ENCODE results near the gene SLC7A1. TPM values are rescaled to one million over a fixed set of nuclear protein-coding genes. Genes with fewer than 3 reads are reported as not detected.

The SLC7A1 gene
- total RNA-seq, 4 donors from 2014 or later: 72.6 to 101 (median 86.7) TPM

DNA sequence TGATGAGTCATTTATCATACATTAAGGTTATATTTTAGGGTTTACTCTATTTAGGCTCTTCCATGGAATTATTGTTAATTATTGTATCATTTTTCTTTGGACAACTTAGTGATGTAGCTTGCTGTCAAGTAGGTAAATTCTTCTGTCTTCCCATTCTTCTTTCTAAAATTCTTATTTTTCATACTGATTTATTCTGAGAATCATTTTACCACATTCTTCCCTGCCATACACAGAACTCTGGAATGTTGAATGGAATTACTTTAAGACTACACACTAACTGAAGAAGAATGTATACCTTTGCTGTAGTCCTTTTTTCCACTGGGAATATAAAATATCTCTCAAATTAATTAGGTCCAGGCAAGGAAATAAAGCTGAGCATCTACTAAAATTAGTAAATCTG, 24.5 kb upstream of the SLC7A1 start:
- TF ChIP-seq POLR2AphosphoS5 (IDR thresholded peaks at IDR 0.05) (no peak), POLR2A (IDR thresholded peaks at IDR 0.05) (no peak)
- DNase-seq (ENCODE audit: low spot score in 2 of 2): no peak
- H3K9me3 ChIP-seq: no peaks in the 10 kb centered on the region
- no peaks in the 10 kb centered on the region for H3K4me1 ChIP-seq
- no peaks in the 10 kb centered on the region for H3K36me3 ChIP-seq
- no peak overlapping the region for H3K27ac ChIP-seq
- no peaks in the 10 kb centered on the region for H3K27me3 ChIP-seq
- no peak overlapping the region for H3K4me3 ChIP-seq

DNA sequence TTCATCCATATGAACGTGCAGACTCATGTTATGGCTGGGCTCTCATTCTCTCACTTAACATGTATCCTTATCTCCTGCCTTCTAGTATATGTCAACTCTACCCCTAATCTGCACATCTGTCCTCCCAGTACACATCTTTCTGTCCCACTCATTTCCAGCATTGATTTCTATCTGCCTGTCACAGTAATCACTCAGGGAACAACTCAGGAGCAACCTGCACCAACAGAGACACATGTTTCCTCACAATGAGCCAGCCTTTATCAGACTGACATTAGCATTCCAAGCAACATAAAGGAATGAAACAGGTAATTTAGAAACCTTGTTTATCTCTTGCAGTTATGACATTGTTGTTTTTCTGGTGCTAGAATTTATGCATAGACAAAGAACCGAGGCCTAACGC, 17.6 kb upstream of the SLC7A1 start:
- TF ChIP-seq POLR2AphosphoS5 (IDR thresholded peaks at IDR 0.05): no peak
- TF ChIP-seq CTCF (IDR thresholded peaks at IDR 0.05): no peak
- TF ChIP-seq POLR2A (IDR thresholded peaks at IDR 0.05): no peak
- TF ChIP-seq EP300 (IDR thresholded peaks at IDR 0.05): no peak
- no peak overlapping the region for H3K4me3 ChIP-seq
- WGBS: 71% methylated on average over 3 of the region's 3 CpGs
- no peak overlapping the region for H3K27ac ChIP-seq
- peaks cover 5% of the 10 kb centered on the region for H3K27me3 ChIP-seq
- no peaks in the 10 kb centered on the region for H3K36me3 ChIP-seq
- no peaks in the 10 kb centered on the region for H3K9me3 ChIP-seq
- H3K4me1 ChIP-seq: no peaks in the 10 kb centered on the region
- DNase-seq (ENCODE audit: low spot score in 2 of 2): no peak

DNA sequence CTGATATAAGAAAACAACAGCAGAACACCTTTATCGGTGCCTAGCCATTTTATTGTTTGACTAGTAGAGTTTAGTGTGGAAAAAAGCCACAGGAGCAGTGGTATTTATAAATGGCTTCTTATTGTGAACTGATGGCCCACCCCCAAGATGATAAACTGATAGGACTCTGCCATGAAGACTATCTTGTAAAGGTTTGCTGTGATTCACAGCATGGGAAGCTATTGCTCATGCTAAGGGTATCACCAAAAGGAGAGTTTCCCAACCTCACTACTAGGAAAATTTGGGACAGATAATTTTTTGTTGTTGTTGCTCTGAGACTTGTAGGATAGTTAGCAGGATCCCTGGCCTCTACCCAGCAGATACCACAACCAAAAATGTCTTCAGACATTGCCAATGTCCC, 12.0 kb upstream of the SLC7A1 start:
- DNase-seq (ENCODE audit: low spot score in 2 of 2): no peak
- Histone ChIP-seq H3K27me3 (peaks cover 5% of the 10 kb centered on the region), H3K9me3 (no peaks in the 10 kb centered on the region), H3K27ac (no peak overlapping the region), H3K36me3 (no peaks in the 10 kb centered on the region), H3K4me1 (no peaks in the 10 kb centered on the region), H3K4me3 (no peak overlapping the region)
- 100% methylated on average over 1 of the region's 1 CpG for WGBS
- no peak for TF ChIP-seq POLR2A (IDR thresholded peaks at IDR 0.05)
- TF ChIP-seq POLR2AphosphoS5 (IDR thresholded peaks at IDR 0.05): no peak
- TF ChIP-seq CTCF (IDR thresholded peaks at IDR 0.05): no peak
- no peak for TF ChIP-seq EP300 (IDR thresholded peaks at IDR 0.05)

DNA sequence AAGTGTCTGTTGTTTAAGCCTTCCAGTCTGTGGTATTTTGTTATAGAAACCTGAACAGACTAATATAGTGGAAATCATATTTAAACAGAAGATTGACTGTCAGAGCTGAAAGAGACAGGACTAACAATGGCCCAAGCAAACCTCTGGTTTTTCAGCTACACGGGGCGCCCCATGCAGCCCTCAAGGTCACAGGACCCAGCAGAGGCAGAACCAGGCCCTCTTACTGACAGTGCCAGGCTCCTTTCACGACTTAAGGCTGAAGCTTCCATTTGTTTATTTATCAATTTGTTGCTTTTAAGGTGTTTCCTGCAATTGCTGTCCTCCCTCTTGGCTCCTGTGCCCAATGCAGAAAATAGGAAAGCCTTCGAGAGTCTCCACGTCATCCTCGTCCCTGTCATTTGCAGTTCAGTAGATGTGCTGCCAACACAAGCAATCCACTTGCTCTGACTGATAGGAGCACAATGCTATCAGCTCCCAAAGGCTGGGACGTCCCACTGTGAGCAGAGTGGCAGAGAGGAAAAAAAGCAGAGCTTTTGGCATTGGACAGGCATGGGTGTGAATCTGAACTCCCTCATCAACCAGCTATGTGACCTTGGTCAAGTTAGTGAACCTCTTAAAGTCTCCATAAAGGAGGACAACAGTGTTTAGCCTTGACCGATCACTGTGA, 10.5 kb upstream of the SLC7A1 start:
- no peak overlapping the region for H3K27ac ChIP-seq
- TF ChIP-seq EP300 (IDR thresholded peaks at IDR 0.05) (no peak), POLR2AphosphoS5 (IDR thresholded peaks at IDR 0.05) (no peak), CTCF (IDR thresholded peaks at IDR 0.05) (no peak), POLR2A (IDR thresholded peaks at IDR 0.05) (no peak)
- no peak overlapping the region for H3K4me3 ChIP-seq
- no peaks in the 10 kb centered on the region for H3K9me3 ChIP-seq
- DNase-seq (ENCODE audit: low spot score in 2 of 2): no peak
- 88% methylated on average over 8 of the region's 8 CpGs for WGBS
- no peaks in the 10 kb centered on the region for H3K4me1 ChIP-seq
- H3K27me3 ChIP-seq: no peaks in the 10 kb centered on the region
- no peaks in the 10 kb centered on the region for H3K36me3 ChIP-seq

DNA sequence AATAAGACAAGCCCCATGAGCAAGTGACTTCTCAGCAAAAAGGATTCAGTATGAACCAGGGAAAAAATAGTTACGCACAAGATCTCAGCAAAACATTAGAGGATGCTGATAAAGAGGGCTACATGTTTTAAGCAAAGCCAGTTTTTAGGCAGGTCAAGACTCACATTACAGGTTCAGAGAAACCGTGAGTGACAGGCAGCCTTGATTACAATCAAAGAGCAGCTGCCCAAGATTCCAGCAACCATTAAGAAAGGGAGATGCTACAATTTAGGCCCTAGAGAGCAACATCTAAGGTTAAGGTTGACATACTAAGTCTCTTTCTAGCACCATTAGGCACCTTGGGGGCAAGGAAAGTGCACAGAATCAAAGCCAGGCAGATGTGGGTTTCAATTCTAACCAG, 2.8 kb upstream of the SLC7A1 start:
- Histone ChIP-seq H3K9me3 (no peaks in the 10 kb centered on the region), H3K4me3 (no peak overlapping the region), H3K4me1 (peaks cover 20% of the 10 kb centered on the region), H3K27ac (no peak overlapping the region), H3K36me3 (no peaks in the 10 kb centered on the region), H3K27me3 (no peaks in the 10 kb centered on the region)
- DNase-seq (ENCODE audit: low spot score in 2 of 2): no peak
- 89% methylated on average over 2 of the region's 2 CpGs for WGBS
- TF ChIP-seq EP300 (IDR thresholded peaks at IDR 0.05): no peak
- TF ChIP-seq CTCF (IDR thresholded peaks at IDR 0.05): no peak
- no peak for TF ChIP-seq POLR2A (IDR thresholded peaks at IDR 0.05)
- TF ChIP-seq POLR2AphosphoS5 (IDR thresholded peaks at IDR 0.05): no peak

DNA sequence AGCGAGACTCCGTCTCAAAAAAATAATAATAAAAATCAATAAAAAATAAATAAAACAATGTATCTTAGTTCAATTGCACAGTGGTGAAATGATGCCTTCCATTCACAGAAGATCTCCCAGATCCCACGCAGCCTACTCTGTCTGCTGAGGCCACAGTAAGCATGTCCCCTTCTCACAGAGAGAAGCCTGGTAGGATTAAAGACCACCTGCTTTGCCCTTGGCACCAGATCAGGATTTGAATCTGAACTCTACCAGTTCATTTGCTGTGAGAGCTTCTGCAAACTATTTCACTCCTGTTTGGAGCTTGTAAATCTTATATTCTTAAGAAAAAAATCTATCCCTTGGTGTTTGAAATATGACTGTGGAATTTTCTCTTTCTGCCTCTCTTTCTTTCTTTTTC, 2.2 kb upstream of the SLC7A1 start:
- H3K36me3 ChIP-seq: no peaks in the 10 kb centered on the region
- TF ChIP-seq CTCF (IDR thresholded peaks at IDR 0.05) (no peak), POLR2AphosphoS5 (IDR thresholded peaks at IDR 0.05) (no peak), EP300 (IDR thresholded peaks at IDR 0.05) (no peak), POLR2A (IDR thresholded peaks at IDR 0.05) (no peak)
- 95% methylated on average over 3 of the region's 3 CpGs for WGBS
- no peak overlapping the region for H3K27ac ChIP-seq
- H3K4me1 ChIP-seq: peaks cover 26% of the 10 kb centered on the region
- no peaks in the 10 kb centered on the region for H3K27me3 ChIP-seq
- no peaks in the 10 kb centered on the region for H3K9me3 ChIP-seq
- DNase-seq (ENCODE audit: low spot score in 2 of 2): no peak
- H3K4me3 ChIP-seq: no peak overlapping the region

Measured in suprapubic skin (tissue), 4 donors.